Right lobe of liver (tissue), 4 donors: ENCODE results near the gene ARFIP1.

Experiments used
- CTCF ChIP-seq, 4 donors: fragments of 200-600 bp in 3 of 4; fragments of 450-650 bp in 1 of 4; IDR thresholded peaks; one replicate each; pipeline versions ENCODE4 v1.5.1 to v1.8.0; 2016 to 2022; ENCODE audit warnings: antibody characterized with exemption in 4 of 4, mild to moderate bottlenecking in 2 of 4
- POLR2A ChIP-seq: fragments of 450-650 bp; IDR thresholded peaks from one replicate; pipeline ENCODE4 v1.6.1; 2017; ENCODE audit warnings: antibody characterized with exemption, mild to moderate bottlenecking
- donor health status: DM: no; HTN: no; CAD: no.
- donor health status: DM: no; HTN: no; CAD: no.
- donor health status: DM: no; HTN: yes; CAD: no.

- TF ChIP-seq CTCF (IDR thresholded peaks at IDR 0.05) (no peak), POLR2A (no peak)
These were observed 166.7 kb downstream of the ARFIP1 start for GRCh38 chr4:152946446-152946845.
